Tibial artery (tissue), 4 donors: ENCODE data around the gene TRPM4.
"Not testable (repeated sequence)": the region's sequence is repeated elsewhere in the genome, so short reads cannot be mapped to it uniquely, and the experiment has no call there.

ENCODE experiments used
- DNase-seq, 2 donors: peaks; one replicate each; pipeline ENCODE4 v3.0.0-alpha.2; 2019
- H3K27ac ChIP-seq, 2 donors: fragments of 200-600 bp; sonication (generic) in 1 of 2; 1 replicate in 1 of 2; 2 replicates in 1 of 2; pipeline ENCODE4 v1.5.1; 2018 to 2019; ENCODE audit warnings: mild to moderate bottlenecking in 1 of 2
- H3K27me3 ChIP-seq, 2 donors: fragments of 200-600 bp; sonication (generic) in 1 of 2; one replicate each; pipeline versions ENCODE4 v1.5.1 to v1.6.0; 2016 to 2019
- H3K36me3 ChIP-seq, 3 donors: fragments of 200-600 bp; sonication (generic) in 2 of 3; one replicate each; pipeline ENCODE4 v1.5.1; 2016 to 2019; ENCODE audit warnings: mild to moderate bottlenecking in 2 of 3
- H3K4me1 ChIP-seq, 4 donors: fragments of 200-600 bp; sonication (generic) in 2 of 4; 1 replicate in 3 of 4; 2 replicates in 1 of 4; pipeline ENCODE4 v1.5.1; 2016 to 2019
- H3K4me3 ChIP-seq, 2 donors: fragments of 200-600 bp; sonication (generic) in 1 of 2; 1 replicate in 1 of 2; 2 replicates in 1 of 2; pipeline ENCODE4 v1.5.1; 2018 to 2019; ENCODE audit warnings: mild to moderate bottlenecking in 2 of 2
- H3K9me3 ChIP-seq, 3 donors: fragments of 200-600 bp; sonication (generic) in 1 of 3; one replicate each; pipeline ENCODE4 v1.5.1; 2016 to 2019
- CTCF ChIP-seq, 2 experiments: fragments of 200-600 bp in 1 of 2; fragments of 450-650 bp in 1 of 2; IDR thresholded peaks; one replicate each; pipeline ENCODE4 v1.5.1; 2017 to 2019; ENCODE audit warnings: antibody characterized with exemption in 2 of 2, mild to moderate bottlenecking in 1 of 2, moderate library complexity in 1 of 2
- intact Hi-C: fragments of 100-400 bp; cut with DNase I; formaldehyde crosslinking; loops from one replicate; pipeline ENCODE4 v1.15.0; 2023; ENCODE audit warnings: low total_unique reads

Gene TRPM4

GRCh38 chr19:49216071-49216470, 58.5 kb downstream of the TRPM4 start:
- no peak overlapping the region for H3K27ac ChIP-seq
- H3K9me3 ChIP-seq: no peaks in the 10 kb centered on the region
- intact Hi-C loops: no loop called here
- H3K36me3 ChIP-seq: peaks cover 3 to 27% (median 18%) of the 10 kb centered on the region in 3 donors
- TF ChIP-seq CTCF (IDR thresholded peaks at IDR 0.05): no peak
- H3K4me1 ChIP-seq: no peaks in the 10 kb centered on the region
- no peak for DNase-seq
- no peak overlapping the region for H3K4me3 ChIP-seq
- H3K27me3 ChIP-seq: no peaks in the 10 kb centered on the region

GRCh38 chr19:49217382-49217781, 59.8 kb downstream of the TRPM4 start:
- H3K4me3 ChIP-seq: no peak overlapping the region
- H3K27me3 ChIP-seq: no peaks in the 10 kb centered on the region
- H3K9me3 ChIP-seq: no peaks in the 10 kb centered on the region
- no peak for TF ChIP-seq CTCF (IDR thresholded peaks at IDR 0.05)
- no peak for DNase-seq
- H3K4me1 ChIP-seq: no peaks in the 10 kb centered on the region
- intact Hi-C loops: no loop called here
- H3K27ac ChIP-seq: no peak overlapping the region
- peaks cover 0 to 14% (median 5%) of the 10 kb centered on the region in 3 donors for H3K36me3 ChIP-seq

GRCh38 chr19:49222011-49222410, 64.4 kb downstream of the TRPM4 start:
- DNase-seq: no peak
- intact Hi-C loops: no loop called here
- Histone ChIP-seq H3K9me3 (no peaks in the 10 kb centered on the region), H3K36me3 (no peaks in the 10 kb centered on the region), H3K27me3 (no peaks in the 10 kb centered on the region), H3K27ac (no peak overlapping the region), H3K4me1 (no peaks in the 10 kb centered on the region), H3K4me3 (no peak overlapping the region)
- TF ChIP-seq CTCF (IDR thresholded peaks at IDR 0.05): no peak

- Histone ChIP-seq H3K4me1 (no peaks in the 10 kb centered on the region), H3K27ac (no peak overlapping the region), H3K36me3 (no peaks in the 10 kb centered on the region), H3K9me3 (no peaks in the 10 kb centered on the region), H3K27me3 (no peaks in the 10 kb centered on the region), H3K4me3 (no peak overlapping the region)
- TF ChIP-seq CTCF (IDR thresholded peaks at IDR 0.05): no peak
- intact Hi-C loops: no loop called here
- no peak for DNase-seq
These were observed 64.9 kb downstream of the TRPM4 start for GRCh38 chr19:49222528-49222927.

- intact Hi-C loops: no loop called here
- no peak for TF ChIP-seq CTCF (IDR thresholded peaks at IDR 0.05)
- Histone ChIP-seq H3K36me3 (no peaks in the 10 kb centered on the region), H3K4me3 (no peak overlapping the region), H3K27ac (no peak overlapping the region), H3K4me1 (no peaks in the 10 kb centered on the region), H3K9me3 (no peaks in the 10 kb centered on the region), H3K27me3 (no peaks in the 10 kb centered on the region)
- no peak for DNase-seq
These were observed 65.9 kb downstream of the TRPM4 start for GRCh38 chr19:49223472-49223871.

- DNase-seq, H3K4me1 ChIP-seq, H3K36me3 ChIP-seq, H3K4me3 ChIP-seq, intact Hi-C loops, H3K9me3 ChIP-seq, H3K27ac ChIP-seq, H3K27me3 ChIP-seq: not testable (repeated sequence)
These were observed 66.8 kb downstream of the TRPM4 start for GRCh38 chr19:49224441-49224840.
